ENCODE measurements around the gene NAA40.

NAA40 gene

GRCh38 chr11:63997801-63998337 lies 59.1 kb downstream of the NAA40 start:
- Histone ChIP-seq H3K27ac (no peak overlapping the region), H3K36me3 (peaks cover 43% of the 10 kb centered on the region), H3K9me3 (ENCODE audit: severe bottlenecking) (no peaks in the 10 kb centered on the region), H3K4me3 (ENCODE audit: low read depth, low read length) (no peak overlapping the region), H3K27me3 (ENCODE audit: insufficient read depth, low read depth, severe bottlenecking) (no peaks in the 10 kb centered on the region)
- TF ChIP-seq CTCF (IDR thresholded peaks at IDR 0.05; ENCODE audit: low read depth, low read length) = no peak
- no peak for DNase-seq

GRCh38 chr11:63998558-63999348 lies 60.0 kb downstream of the NAA40 start:
- Histone ChIP-seq H3K36me3 (peaks cover 43% of the 10 kb centered on the region), H3K27me3 (ENCODE audit: insufficient read depth, low read depth, severe bottlenecking) (no peaks in the 10 kb centered on the region), H3K9me3 (ENCODE audit: severe bottlenecking) (no peaks in the 10 kb centered on the region), H3K27ac (no peak overlapping the region), H3K4me3 (ENCODE audit: low read depth, low read length) (no peak overlapping the region)
- TF ChIP-seq CTCF (IDR thresholded peaks at IDR 0.05; ENCODE audit: low read depth, low read length) = peak; percentile 53
- peak; percentile 56 for DNase-seq

GRCh38 chr11:63999349-64000025 lies 60.7 kb downstream of the NAA40 start:
- Histone ChIP-seq H3K4me3 (ENCODE audit: low read depth, low read length) (no peak overlapping the region), H3K27me3 (ENCODE audit: insufficient read depth, low read depth, severe bottlenecking) (no peaks in the 10 kb centered on the region), H3K27ac (no peak overlapping the region), H3K36me3 (peaks cover 40% of the 10 kb centered on the region), H3K9me3 (ENCODE audit: severe bottlenecking) (no peaks in the 10 kb centered on the region)
- no peak for TF ChIP-seq CTCF (IDR thresholded peaks at IDR 0.05; ENCODE audit: low read depth, low read length)
- peak; percentile 78 for DNase-seq

GRCh38 chr11:64000026-64000739 lies 61.4 kb downstream of the NAA40 start:
- Histone ChIP-seq H3K27me3 (ENCODE audit: insufficient read depth, low read depth, severe bottlenecking) (no peaks in the 10 kb centered on the region), H3K4me3 (ENCODE audit: low read depth, low read length) (no peak overlapping the region), H3K36me3 (peaks cover 33% of the 10 kb centered on the region), H3K9me3 (ENCODE audit: severe bottlenecking) (no peaks in the 10 kb centered on the region), H3K27ac (no peak overlapping the region)
- TF ChIP-seq CTCF (IDR thresholded peaks at IDR 0.05; ENCODE audit: low read depth, low read length) = peak; percentile 65
- DNase-seq = peak; percentile 54

GRCh38 chr11:64000740-64001483 lies 62.1 kb downstream of the NAA40 start:
- H3K4me3 ChIP-seq (ENCODE audit: low read depth, low read length) = no peak overlapping the region
- H3K36me3 ChIP-seq = peaks cover 27% of the 10 kb centered on the region
- H3K27ac ChIP-seq = no peak overlapping the region
- no peaks in the 10 kb centered on the region for H3K9me3 ChIP-seq (ENCODE audit: severe bottlenecking)
- DNase-seq = no peak
- no peak for TF ChIP-seq CTCF (IDR thresholded peaks at IDR 0.05; ENCODE audit: low read depth, low read length)
- H3K27me3 ChIP-seq (ENCODE audit: insufficient read depth, low read depth, severe bottlenecking) = no peaks in the 10 kb centered on the region

Data from WERI-Rb-1 (cell line).